Activated CD8-positive, alpha-beta memory T cell treated with anti-CD3 and anti-CD28 coated beads for 48 hours (primary cell): ENCODE results near the gene MAPK4.

Source experiments
- DNase-seq, 3 experiments: peaks; one replicate each; pipeline ENCODE4 v3.0.0-alpha.2; 2020; ENCODE audit warnings: low read depth in 2 of 3, low spot score in 2 of 3

The MAPK4 gene

DNA sequence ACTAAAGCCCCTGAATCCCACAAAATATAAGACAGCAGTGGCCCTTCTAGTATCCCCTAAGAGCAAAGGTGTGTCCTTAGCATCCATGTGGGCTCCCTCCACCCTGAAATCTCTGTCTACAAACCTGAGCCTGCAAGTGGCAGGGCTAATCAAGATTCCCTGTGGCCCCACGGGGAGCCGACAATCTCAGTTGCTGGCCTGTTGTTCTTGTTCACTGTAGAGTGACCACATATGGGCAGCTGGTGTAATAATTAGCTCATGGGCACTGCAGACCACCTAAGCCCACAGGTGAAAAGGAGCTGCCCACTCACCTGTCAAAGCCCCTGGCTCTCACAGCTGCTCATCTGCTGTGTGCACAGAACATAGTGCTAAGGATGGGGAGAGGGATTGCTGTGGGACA lies 157.7 kb downstream of the MAPK4 start:
- no peak for DNase-seq

DNA sequence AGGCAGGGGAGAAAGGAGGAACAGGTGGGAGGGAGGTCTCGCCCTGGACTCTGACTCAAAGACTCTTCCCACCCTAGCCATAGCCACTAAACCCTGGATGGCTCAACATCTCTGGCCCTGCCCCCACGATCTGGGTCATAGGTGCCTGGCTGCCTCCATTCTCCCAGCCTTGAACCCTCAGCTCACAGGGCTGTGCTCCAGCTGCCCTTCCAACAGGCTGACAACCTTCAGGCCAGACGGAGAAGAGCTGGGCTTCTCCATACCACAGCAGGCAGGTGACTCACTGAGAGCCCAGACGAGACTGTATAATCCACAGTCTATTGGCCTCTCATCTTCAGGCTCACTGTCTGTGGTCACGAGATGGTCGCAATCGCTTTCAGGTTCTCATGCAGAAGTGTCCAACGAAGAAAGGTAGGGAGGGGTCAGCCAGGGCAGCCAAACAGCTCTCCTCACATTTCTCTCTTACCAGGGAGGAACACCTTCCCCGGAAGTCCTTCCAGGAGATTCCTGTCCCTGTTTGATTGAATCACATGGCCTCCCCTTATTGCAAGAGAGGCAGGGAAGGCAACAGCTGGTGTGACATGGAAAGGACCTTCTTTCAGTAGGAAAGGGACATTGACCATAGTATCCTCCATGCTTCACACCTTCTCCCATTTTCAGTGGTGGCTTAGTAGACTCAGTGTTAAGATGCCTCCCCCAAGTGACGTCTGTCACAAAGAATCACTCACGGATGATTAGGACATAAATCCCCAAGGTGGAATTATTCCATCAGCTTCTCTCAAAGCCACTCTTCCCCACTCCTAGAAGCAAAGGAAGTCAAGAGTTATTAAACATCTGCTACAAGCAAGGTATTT lies 159.8 kb downstream of the MAPK4 start:
- DNase-seq, result no peak

DNA sequence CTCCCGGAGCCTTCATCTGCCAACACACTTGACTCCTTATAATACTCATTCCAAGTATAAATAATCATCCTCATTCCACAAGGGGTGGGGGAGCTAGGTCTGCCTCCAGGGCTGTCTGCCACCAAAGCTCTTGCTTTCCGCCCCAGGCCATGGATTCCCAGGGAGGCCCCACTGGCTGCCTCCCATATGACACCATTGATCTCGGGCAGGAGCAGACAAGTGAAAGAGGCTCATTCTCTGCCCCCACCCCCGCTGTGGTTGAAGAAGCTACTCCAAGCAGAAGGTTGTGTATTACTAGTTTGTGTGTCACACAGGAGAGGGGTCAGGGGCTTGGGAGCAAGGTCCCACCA lies 160.4 kb downstream of the MAPK4 start:
- DNase-seq, result no peak

DNA sequence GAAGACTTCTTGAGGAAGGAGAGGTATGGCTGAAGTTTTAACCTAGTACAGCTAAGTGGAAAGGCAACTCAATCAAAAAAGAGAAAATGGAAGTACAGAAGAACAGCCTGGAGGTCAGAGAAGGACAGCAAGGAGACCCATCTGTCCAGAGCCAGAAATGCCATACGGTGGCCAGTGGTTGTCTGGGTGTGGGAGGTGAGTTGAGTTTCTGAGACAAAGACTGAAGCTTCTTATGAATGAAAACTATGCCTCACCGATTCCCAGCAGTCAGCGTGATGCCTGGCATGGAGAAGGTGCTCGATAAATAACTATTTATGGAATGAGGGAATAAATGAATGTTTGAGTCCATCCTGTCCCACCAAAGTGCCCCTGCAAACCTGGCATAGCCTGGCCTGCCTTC lies 161.1 kb downstream of the MAPK4 start:
- DNase-seq, result no peak

GRCh38 chr18:50721451-50722120 lies 161.7 kb downstream of the MAPK4 start:
- DNase-seq, result no peak

GRCh38 chr18:50722311-50722710 lies 162.4 kb downstream of the MAPK4 start:
- DNase-seq, result no peak

- no peak for DNase-seq
Observed at GRCh38 chr18:50724751-50725151, 164.9 kb downstream of the MAPK4 start.

DNA sequence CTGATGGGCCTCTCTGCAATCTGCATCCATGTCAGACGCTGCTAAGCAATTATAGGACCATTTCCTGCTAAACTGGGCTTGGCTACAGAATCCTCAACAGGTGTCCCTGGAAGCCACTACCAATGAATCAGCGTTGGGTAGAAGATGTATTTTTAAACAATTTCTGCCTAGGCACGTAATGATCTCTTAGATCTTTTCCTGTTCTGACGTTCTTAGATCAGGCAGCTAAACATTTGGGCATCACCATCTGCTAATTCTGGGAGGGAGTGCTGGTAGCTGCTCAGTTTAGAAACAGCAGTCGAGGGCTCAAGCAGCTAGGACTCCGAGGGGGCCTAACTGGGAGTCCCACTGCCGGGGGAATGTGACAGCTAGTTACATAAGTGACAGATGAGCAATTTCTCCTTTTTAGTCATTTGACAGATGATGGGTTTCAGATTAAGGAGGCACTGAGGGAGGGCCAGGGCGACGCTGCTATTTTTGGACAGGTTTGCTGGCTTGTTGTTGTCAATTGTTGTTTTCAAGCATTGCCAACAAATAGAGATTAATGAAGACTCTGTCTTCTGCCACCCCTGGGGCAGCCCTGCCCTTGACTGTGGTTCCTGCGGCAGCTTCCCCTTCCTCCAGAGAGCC lies 167.2 kb downstream of the MAPK4 start:
- no peak for DNase-seq

GRCh38 chr18:50727721-50728471 lies 168.0 kb downstream of the MAPK4 start:
- no peak for DNase-seq

- DNase-seq, result no peak
Observed at GRCh38 chr18:50729376-50729775, 169.5 kb downstream of the MAPK4 start.

DNA sequence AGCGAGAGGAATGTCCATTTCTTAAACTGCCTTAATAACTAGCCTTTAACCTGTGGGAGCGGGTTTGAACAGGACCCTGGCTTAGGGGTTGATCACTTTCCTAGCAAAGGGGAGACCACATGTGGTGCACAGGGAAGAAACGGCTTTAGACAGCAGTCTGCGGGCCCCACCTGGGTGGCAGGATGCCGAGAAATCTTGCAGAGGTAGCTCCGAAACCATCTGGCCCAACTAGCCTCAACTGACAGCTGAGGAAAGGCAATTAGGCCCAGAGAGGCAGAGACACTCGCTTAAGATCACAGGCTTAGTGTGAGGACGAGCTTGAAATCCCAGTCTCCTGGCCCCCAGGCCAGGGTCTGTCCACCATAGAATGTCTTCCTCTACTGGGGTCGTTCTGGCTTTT lies 170.1 kb downstream of the MAPK4 start:
- DNase-seq, result no peak

GRCh38 chr18:50734342-50734741 lies 174.5 kb downstream of the MAPK4 start:
- DNase-seq, result no peak

DNA sequence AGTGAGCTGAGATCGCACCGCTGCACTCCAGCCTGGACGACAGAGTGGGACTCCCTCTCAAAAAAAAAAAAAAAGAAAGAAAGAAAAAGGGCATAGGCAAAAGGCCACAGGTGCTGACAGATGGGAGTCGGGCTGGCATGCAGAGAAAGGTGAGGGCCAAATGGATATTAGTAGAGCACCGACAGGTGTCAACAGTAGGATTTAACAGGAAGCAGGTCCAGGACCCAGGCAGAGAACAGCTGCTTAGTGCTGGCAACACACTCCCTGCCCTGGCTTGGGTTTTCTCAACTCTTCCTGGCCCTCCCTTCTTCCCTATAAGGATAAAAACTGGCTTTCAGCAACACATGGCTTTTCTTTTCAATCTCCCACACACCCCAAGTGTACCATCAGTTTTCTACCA lies 175.0 kb downstream of the MAPK4 start:
- DNase-seq, result no peak

DNA sequence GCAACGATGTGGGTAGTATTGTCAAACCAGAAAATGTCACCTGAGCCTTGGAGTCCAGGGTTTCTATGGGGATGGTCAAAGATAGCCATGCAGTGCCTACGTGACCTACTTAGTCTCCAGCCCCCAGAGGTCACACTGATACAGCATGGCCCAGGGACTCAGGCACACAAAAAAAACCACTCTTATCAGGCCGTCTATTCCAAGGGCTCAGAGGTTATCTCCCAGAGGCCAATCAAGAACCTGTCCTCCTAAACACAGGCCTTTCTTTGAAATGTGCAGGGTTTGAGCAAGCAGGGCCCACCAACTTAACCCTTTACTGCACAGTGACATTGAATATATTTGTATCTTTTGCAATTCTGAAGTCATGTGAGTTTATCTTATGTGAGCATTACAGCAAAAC lies 177.2 kb downstream of the MAPK4 start:
- no peak for DNase-seq

DNA sequence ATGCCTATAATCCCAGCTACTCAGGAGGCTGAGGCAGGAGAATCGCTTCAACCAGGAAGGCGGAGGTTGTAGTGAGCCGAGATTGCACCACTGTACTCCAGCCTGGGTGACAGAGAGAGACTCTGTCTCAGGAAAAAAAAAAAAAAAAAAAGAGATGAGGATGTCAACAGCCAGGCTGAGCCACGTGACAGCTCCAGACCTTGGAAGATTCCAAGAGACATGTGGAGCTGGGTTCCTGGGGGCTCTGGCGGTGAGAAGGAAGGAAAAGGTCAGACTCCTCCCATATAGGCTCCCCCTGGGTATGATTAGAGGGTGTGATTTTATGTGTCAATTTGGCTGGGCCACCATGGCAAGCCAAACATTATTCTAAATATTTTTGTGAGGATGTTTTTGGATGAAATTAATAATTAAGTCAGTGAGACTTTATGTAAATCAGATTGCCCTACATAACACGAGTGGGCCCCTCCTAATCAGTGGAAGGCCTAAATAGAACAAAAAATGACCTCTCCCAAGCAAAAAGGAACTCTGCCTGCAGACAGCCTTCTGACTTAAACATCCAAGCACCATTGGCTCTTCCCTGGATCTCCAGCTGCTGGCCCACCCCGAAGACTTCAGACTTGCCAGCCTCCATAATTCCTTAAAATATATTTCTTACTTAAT lies 178.3 kb downstream of the MAPK4 start:
- no peak for DNase-seq

GRCh38 chr18:50742952-50743351 lies 183.1 kb downstream of the MAPK4 start:
- no peak for DNase-seq

- DNase-seq, result no peak
Observed at GRCh38 chr18:50744253-50744652, 184.4 kb downstream of the MAPK4 start.

DNA sequence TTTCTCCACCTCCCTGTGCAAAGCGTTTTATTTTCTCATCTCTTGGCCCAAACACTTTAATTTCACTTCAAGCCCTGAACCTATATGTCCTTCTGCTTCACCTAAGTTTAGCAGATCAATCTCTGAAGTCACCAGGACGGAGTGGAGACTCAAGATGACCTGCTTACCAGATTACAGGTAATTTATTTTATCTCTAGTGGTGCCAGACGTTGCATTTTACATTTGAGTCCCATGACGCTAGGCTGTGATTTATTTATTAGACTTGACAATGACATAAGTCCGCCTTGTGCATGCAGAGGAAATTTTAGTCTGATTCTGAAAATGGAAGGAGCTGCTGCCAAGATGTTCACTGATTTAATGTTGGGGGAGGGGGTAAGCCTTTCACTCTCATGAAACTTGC lies 186.1 kb downstream of the MAPK4 start:
- DNase-seq, result no peak

GRCh38 chr18:50747849-50748242 lies 188.0 kb downstream of the MAPK4 start:
- DNase-seq, result no peak

GRCh38 chr18:50748243-50749229 lies 188.6 kb downstream of the MAPK4 start:
- no peak for DNase-seq
